NCI-H1048 (cell line): Measurements from ENCODE around the gene ITPR1.

Source experiments
- DNase-seq: peaks from one replicate; lab custom pipeline; 2025; lab: John Stamatoyannopoulos, UW

The ITPR1 gene

DNA sequence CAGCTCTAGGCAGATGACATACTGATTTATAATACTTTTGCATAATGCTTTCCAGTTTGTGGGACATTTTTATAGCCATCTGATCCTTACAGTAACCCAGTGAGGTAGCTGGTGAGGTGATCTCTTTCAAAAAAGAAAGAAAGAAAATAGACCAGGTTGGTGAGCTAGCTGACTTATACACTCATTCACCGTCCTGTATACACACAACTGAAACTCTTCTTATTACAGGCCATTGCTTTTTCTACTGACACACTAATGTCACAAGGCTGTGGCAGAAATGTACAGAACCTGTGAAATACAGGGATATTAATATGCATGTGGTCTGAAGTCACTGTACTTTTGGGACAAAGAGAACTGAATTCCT is 335.9 kb downstream of the ITPR1 start:
- no peak for DNase-seq

DNA sequence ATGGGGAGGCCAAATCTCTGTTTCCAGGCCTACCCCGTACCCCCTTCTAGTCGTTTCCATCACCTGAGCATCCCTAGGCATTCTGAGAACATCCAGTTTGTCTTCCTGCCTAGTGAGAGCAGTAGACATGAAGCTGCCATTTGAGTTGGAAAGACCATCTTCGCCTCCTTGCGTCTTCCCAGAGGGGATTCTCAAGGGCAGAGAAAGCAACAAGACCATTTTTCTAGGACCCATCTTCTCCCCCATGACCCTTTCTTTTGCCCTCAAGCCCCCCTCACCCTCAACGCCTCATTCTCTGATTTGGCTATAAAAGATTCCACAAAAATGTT is 337.4 kb downstream of the ITPR1 start:
- no peak for DNase-seq

DNA sequence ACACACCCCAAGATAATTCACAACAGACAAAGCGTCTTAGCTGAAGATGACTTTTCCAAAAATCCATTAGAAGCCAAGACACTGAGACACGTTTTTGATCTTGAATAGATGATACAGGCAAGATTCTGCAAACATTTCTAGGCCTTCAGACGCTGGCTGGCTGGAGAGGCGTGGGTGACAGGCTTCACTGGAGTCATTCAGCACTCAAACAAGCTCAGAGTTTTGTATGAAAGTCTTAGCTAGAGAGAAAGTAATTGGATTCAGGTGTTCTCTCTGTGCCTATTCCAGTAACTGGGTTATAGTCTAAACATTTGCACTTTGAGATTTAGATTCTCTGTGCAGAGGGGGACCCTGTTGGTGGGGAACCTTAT is 338.4 kb downstream of the ITPR1 start:
- DNase-seq, result no peak

- no peak for DNase-seq
Measured at GRCh38 chr3:4833471-4833870, 340.3 kb downstream of the ITPR1 start.

DNA sequence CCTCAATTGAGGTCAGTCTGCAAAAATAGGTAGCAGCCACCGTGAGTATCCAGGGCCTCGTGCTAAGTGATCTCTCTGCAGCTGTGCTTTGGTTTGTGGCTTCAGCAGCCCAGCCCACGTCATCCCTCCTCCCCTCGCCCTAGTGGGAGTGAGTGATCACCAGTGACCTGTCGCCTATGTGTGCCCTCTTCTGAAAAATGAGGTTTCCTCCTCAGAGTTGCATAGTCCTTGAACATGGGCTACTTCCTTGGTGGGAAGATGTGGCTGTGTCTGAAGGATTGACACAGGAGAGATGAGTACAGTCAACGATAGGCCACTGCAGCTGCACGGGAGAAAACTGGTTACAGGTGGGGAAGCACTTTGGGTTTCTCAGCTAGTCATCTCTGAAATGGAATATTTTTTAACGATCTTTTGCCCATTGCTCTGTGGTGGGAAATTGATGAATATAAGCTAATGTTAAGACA is 341.3 kb downstream of the ITPR1 start:
- no peak for DNase-seq

DNA sequence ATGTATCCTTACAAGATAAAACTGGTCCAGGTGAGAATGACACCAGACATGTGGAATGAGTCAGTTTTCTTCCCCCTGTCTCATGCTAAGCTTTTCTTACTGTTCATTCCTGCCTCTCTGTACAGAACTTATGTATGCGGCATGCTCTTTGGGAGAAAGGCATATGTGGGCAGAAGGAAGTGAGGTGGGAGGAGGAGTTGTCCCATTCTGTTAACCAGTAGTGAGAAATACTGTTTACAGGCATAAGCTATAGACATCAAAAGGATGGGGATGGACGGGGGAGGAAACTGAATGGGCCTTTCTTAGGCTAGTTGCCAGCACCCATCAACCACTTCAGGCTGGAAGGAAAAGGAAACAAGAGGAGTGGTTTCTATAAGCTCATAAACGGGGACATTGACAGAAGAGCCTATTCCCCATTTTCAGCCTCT is 342.5 kb downstream of the ITPR1 start:
- no peak for DNase-seq

GRCh38 chr3:4836516-4836915 is 343.4 kb downstream of the ITPR1 start:
- no peak for DNase-seq

DNA sequence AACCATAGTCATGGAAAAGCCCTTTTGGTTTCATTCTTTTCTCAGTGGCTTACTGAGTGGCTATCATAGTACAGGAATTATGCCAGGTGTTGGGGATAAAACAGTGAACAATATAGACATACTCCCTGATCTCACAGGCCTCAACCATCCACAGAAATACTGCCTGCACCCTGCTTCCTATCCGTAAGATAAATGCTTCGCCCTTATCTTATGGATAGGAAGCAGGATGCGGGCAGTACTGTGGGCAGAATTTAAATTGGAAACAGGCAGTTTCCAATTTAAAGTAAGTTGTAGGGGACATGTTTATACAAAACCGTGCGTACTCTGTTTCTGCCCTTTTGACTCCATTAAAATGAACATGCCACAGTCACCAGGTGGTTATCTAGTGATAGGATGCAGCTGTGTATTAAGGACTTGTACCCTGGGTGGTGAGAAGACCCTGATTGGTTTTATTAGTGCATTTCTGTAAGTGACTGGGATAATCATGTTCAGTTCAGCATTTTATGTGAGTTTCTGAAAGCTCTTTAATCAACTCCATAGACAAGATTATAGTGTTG is 344.3 kb downstream of the ITPR1 start:
- DNase-seq, result no peak

DNA sequence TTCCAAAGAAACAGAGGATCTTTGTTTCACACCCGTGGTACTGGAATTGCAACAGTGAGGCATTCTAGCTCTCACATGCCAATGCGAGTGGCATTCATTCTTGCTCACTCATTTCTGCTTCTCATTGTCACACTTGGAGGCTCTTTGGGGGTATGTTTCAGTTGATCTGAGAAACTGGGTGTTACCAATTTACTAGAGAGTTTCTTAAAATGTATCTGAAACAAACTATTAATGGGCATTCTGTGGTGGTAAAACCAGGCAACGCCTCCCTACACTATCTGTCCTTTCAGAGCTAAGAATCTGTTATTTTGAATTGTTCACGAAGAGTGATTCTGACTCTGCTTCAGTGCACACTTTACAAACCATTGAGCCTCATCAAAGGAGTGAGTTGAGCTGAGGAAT is 345.5 kb downstream of the ITPR1 start:
- DNase-seq, result no peak

DNA sequence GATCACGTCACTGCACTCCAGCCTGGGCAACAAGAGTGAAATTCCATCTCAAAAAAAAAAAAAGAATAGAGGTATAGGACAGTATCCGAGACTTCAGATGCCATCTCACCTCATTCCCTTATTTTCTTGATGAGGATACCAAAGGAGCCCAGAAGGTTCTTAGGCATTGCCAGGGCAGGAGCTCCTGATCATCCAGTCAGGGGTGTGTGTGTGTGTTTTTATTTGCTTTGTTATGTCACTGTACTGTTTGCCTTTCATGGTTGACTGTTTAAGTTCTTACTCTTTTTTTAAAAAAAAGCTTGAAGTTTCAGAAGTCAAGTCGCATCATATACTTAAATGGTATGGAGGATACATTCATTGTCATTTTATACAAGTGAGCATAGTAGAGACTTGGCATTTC is 346.1 kb downstream of the ITPR1 start:
- DNase-seq, result no peak

- DNase-seq, result no peak
Measured at GRCh38 chr3:4841225-4841624, 348.1 kb downstream of the ITPR1 start.

GRCh38 chr3:4841776-4842440 is 348.8 kb downstream of the ITPR1 start:
- DNase-seq, result no peak

- no peak for DNase-seq
Measured at GRCh38 chr3:4843619-4844018, 350.5 kb downstream of the ITPR1 start.

GRCh38 chr3:4845882-4846281 is 352.7 kb downstream of the ITPR1 start:
- no peak for DNase-seq

DNA sequence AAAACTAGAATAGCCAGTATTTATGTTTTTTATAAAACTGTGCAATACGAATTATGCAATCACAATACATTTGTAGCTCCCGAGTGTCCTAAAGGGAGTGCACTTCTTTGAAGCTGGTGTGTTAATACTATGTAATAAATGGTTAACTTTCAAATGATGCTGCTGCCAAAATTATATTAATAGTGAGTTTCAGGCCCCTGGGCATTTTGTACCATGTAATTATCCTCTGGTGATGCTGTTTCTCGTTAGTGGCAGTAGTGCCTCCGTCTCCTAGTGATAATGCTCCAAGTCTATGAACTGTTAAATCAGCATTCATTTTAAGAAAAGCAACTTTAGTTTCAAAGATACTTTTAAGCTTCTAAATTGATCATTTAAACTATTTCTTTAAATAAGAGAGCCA is 353.4 kb downstream of the ITPR1 start:
- no peak for DNase-seq

- DNase-seq, result no peak
Measured at GRCh38 chr3:4848176-4848825, 355.2 kb downstream of the ITPR1 start.

- DNase-seq, result no peak
Measured at GRCh38 chr3:4849136-4849535, 356.0 kb downstream of the ITPR1 start.

DNA sequence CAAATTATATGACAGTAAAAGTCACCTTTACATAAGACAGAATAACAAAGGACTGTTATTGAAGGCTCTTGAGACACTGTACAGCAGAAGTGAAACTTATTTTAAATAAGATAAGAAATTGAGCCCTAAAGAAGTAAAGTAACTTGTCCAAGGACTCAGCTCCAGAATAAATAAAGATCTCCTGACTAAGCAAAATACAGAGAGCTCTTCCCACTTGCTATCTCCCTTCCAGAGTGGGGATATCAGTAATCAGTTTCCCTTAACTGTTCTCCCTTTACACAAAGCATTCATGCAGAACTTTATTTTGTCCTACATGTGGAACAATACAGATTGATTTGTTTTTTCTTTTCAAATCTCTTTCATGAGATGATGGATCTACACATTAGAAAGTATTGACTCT is 356.6 kb downstream of the ITPR1 start:
- DNase-seq, result no peak

GRCh38 chr3:4850211-4850927 is 357.2 kb downstream of the ITPR1 start:
- no peak for DNase-seq

DNA sequence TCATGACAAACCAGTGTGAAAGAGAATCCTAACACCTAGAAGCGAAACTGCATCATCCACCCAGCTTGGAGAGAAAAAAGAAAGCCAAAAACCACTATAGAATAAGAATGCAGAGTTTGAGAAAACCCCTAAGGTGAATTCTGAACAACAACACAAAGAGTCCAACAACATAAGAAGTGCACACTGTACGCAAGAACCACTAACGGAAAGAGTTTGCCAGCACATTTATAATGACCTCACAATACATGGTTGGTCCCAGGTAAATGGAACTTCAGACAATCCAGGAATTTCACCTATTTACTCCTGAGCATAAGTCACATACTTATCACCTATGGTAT is 357.7 kb downstream of the ITPR1 start:
- DNase-seq, result no peak

DNA sequence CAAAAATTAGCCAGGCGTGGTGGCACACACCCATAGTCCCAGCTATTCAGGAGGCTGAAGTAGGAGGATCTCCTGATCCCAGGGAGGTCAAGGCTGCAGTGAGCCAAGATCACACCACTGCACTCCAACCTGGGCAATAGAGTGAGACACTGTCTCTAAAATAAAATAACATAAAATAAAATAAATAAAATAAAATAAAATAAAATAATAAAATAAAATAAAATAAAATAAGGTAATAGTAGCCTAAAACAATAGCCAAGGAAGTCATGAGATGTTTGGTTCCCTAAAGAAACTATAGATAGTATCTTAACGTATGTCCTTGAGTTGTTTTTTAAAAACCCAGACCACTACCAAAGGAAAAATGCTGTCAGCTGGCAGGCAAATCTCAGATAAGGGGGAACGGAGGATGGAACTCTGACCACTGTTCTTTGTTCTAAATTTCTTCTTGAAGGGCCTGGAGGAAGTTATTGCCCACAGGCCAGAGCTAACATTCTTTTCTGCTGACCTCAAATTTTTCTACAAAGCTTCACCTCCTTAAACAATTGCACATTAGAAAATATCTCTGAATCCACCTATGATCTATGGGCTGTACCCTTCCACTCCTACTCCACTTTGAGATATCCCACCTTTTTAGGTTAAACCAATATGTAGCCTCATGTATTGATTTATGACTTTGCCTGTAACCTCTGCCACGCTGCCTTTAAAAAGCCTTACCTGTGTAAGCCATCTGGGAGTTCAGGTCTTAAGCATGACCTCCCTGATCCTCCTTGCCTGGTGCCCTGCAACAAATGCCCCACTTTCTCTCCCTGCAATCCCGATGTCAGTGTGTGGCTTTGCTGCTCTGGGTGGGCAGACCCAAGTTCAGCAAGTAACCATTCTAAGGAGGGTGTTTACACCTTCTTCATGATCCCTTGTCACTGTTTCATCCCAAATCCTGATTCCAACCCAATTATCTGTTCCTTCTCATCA is 359.9 kb downstream of the ITPR1 start:
- DNase-seq, result no peak

DNA sequence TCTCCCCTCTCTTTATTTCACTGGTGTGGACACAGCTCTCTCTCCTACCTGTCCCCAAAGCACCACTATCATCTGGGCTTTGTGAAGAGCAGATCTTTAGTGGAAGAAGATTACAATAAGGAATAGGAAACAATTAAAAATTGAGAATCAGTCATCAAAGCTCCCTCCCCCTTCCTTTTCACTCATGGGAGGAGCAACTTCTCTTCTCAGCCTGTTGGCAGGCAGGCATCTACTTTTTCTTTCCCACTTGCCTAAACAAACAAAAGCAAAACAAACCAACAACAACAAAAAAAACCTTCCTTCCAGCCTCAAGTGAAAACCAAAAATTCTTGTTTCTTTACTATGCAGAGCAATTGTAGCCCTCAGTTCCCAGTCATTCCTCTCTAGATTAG is 360.6 kb downstream of the ITPR1 start:
- DNase-seq, result no peak
